Smooth muscle cell (in vitro differentiated cells): ENCODE results near the gene KHK. TPM values are rescaled to one million over a fixed set of nuclear protein-coding genes. Genes with fewer than 3 reads are reported as not detected.

ENCODE experiments used
- DNase-seq: peaks from one replicate; lab custom pipeline; 2025; ENCODE audit not compliant: unreplicated experiment; lab: John Stamatoyannopoulos, UW
- H2AFZ ChIP-seq: fragments of 200-600 bp; sonication (generic); 2 replicates; pipeline ENCODE4 v1.6.0; 2016; ENCODE audit warnings: antibody characterized with exemption, low read depth, mild to moderate bottlenecking
- H3F3A ChIP-seq: fragments of 200-600 bp; sonication (generic); 2 replicates; pipeline ENCODE4 v1.6.0; 2017; ENCODE audit warnings: antibody characterized with exemption, low read depth
- H3K27ac ChIP-seq: fragments of 200-600 bp; sonication (generic); 2 replicates; pipeline ENCODE4 v1.5.1; 2016; ENCODE audit warnings: low read depth, mild to moderate bottlenecking
- H3K27me3 ChIP-seq: fragments of 200-600 bp; sonication (generic); 2 replicates; pipeline ENCODE4 v1.6.1; 2016; ENCODE audit warnings: low read depth, mild to moderate bottlenecking
- H3K36me3 ChIP-seq: fragments of 200-600 bp; sonication (generic); 2 replicates; pipeline ENCODE4 v1.5.1; 2016; ENCODE audit warnings: low read depth
- H3K4me1 ChIP-seq: fragments of 200-600 bp; sonication (generic); 2 replicates; pipeline ENCODE4 v1.5.1; 2016; ENCODE audit warnings: low read depth
- H3K4me2 ChIP-seq: fragments of 200-600 bp; sonication (generic); 2 replicates; pipeline ENCODE4 v1.6.0; 2016; ENCODE audit warnings: mild to moderate bottlenecking
- H3K4me3 ChIP-seq: fragments of 200-600 bp; sonication (generic); 2 replicates; pipeline ENCODE4 v1.5.1; 2016; ENCODE audit warnings: mild to moderate bottlenecking
- H3K79me2 ChIP-seq: fragments of 200-600 bp; sonication (generic); 2 replicates; pipeline ENCODE4 v1.6.0; 2016; ENCODE audit warnings: low read depth, mild to moderate bottlenecking
- H3K9ac ChIP-seq: fragments of 200-600 bp; sonication (generic); 2 replicates; pipeline ENCODE4 v1.6.0; 2016; ENCODE audit warnings: low read depth
- H3K9me3 ChIP-seq: fragments of 200-600 bp; sonication (generic); replicated peaks from 2 replicates; pipeline ENCODE4 v1.5.1; 2016; ENCODE audit warnings: low read depth
- H4K20me1 ChIP-seq: fragments of 200-600 bp; sonication (generic); 2 replicates; pipeline ENCODE4 v1.6.0; 2016; ENCODE audit warnings: low read depth
- CTCF ChIP-seq: fragments of 200-600 bp; sonication (generic); IDR thresholded peaks from 2 replicates; pipeline ENCODE4 v1.5.1; 2017; ENCODE audit warnings: borderline replicate concordance, mild to moderate bottlenecking, antibody characterized with exemption; ENCODE audit not compliant: insufficient read depth, poor library complexity, severe bottlenecking
- WGBS: methylation state at CpG from one replicate; pipeline ENCODE4 v1.1.7; 2016; ENCODE audit warnings: low lambda C conversion rate; 5-methylcytosine and 5-hydroxymethylcytosine counted together
- polyA plus RNA-seq: library from polyadenylated mRNA; unstranded; fragments of >200 nt; fragmentation: Nextera tagmentation; extraction: Ambion mirVana; gene quantifications from 2 replicates; pipeline ENCODE4 v1.2.1, GENCODE V29; 2016
- total RNA-seq: library from RNA; depleted of rRNA; stranded (reverse); fragments of >200 nt; gene quantifications from 2 replicates; pipeline ENCODE4 v1.2.3, GENCODE V29; 2014

The KHK gene
- total and polyA plus RNA-seq, 2 experiments from 2014 or later, result 0.27 to 1.6 TPM

- no peak overlapping the region for H3K9ac ChIP-seq
- 89% methylated on average over 10 of the region's 10 CpGs for WGBS
- peaks cover 42% of the 10 kb centered on the region for H4K20me1 ChIP-seq
- no peak overlapping the region for H3K4me3 ChIP-seq
- H3F3A ChIP-seq, result peaks cover 30% of the 10 kb centered on the region
- H2AFZ ChIP-seq, result no peak overlapping the region
- H3K4me1 ChIP-seq, result no peaks in the 10 kb centered on the region
- no peaks in the 10 kb centered on the region for H3K27me3 ChIP-seq
- H3K27ac ChIP-seq, result peak overlapping the region; percentile 77
- H3K79me2 ChIP-seq, result no peaks in the 10 kb centered on the region
- H3K9me3 ChIP-seq, result no peaks in the 10 kb centered on the region
- no peak overlapping the region for H3K4me2 ChIP-seq
- no peak for TF ChIP-seq CTCF
- DNase-seq, result no peak
- no peaks in the 10 kb centered on the region for H3K36me3 ChIP-seq
Observed at GRCh38 chr2:27042159-27042661, 44.4 kb upstream of the KHK start.

DNA sequence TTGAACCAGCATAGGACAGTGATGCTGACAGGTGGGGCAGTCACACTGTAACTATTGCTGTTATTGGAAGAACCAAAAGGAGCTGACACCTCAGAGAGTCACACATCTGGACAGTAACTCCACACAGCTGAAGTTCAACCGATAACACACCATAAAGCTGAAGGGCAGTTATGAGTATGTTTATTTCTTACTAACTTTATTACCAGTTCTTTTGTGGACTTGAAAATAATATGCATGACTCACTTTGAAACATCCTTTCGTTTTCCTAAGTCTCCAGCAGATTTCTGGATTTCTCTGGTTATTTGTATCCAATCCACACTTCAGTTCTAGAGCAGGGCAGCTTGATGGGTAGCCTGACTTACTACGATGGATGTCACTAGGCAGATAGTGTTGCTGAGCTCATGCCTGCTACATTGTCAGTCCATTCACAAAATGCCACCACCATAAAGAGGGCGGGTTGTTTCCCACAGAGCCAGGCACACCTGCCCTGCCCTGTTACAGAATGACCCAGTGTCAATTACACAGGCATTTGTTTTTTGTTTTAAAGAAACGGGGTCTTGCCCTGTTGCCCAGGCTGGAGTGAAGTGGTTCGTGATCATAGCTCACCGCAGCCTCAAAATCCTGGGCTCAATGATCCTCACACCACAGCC is 43.5 kb upstream of the KHK start:
- no peaks in the 10 kb centered on the region for H3K36me3 ChIP-seq
- WGBS, result 89% methylated on average over 7 of the region's 7 CpGs
- H3F3A ChIP-seq, result peaks cover 30% of the 10 kb centered on the region
- no peak overlapping the region for H3K4me2 ChIP-seq
- no peak for TF ChIP-seq CTCF
- no peak overlapping the region for H2AFZ ChIP-seq
- H3K27me3 ChIP-seq, result no peaks in the 10 kb centered on the region
- no peak overlapping the region for H3K9ac ChIP-seq
- no peak for DNase-seq
- no peaks in the 10 kb centered on the region for H3K9me3 ChIP-seq
- no peaks in the 10 kb centered on the region for H3K4me1 ChIP-seq
- H3K27ac ChIP-seq, result no peak overlapping the region
- peaks cover 33% of the 10 kb centered on the region for H4K20me1 ChIP-seq
- no peak overlapping the region for H3K4me3 ChIP-seq
- no peaks in the 10 kb centered on the region for H3K79me2 ChIP-seq

DNA sequence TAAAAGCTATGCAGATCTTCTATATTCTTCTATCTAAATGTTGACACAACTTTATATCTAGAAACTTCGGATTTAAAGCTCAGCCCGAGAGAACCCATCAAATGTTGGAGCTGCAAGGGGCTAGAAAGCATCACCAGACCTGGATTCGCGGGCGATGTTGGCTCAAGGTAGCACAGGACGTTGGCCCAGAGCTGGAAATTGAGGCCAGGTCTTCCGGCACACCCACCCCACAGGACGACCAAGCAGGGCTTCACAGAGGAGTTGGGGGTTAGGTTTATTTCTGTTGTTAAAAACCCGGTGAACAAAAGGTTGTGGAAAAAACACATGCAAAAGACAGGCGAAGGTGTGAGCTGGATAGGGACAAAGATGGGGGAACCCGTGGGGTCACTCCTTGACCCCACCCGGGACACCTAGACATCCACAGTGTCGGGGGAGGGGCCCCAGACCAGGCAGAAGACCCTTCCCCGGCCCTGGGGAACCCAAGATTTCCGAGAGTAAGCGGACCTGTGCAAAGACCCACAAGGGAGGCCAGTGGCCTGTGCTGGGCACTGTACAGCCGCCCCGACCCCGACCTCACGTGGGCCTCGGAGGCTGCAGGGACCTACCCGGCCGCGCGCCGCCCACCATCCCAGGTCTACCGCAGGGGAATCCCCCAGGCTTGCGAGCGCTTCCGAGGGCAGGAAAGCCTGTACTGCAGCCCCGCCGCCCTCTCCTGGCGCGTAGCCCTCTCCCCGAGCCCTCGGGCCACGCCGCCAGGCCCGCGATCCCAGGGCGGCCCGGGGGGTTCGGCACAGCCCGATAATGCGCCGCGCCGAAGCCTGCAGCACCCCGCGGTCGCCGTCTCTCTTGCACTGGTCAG is 36.9 kb upstream of the KHK start:
- H3K4me2 ChIP-seq, result peak overlapping the region; percentile 90
- no peaks in the 10 kb centered on the region for H3K27me3 ChIP-seq
- peak overlapping the region; percentile 70 for H3K4me3 ChIP-seq
- H3K9ac ChIP-seq, result peak overlapping the region; percentile 46
- H2AFZ ChIP-seq, result no peak overlapping the region
- no peaks in the 10 kb centered on the region for H4K20me1 ChIP-seq
- H3F3A ChIP-seq, result peaks cover 14% of the 10 kb centered on the region
- no peaks in the 10 kb centered on the region for H3K79me2 ChIP-seq
- 14% methylated on average over 50 of the region's 52 CpGs for WGBS
- H3K4me1 ChIP-seq, result peaks cover 5% of the 10 kb centered on the region
- peak overlapping the region; percentile 70 for H3K27ac ChIP-seq
- H3K36me3 ChIP-seq, result no peaks in the 10 kb centered on the region
- no peak for DNase-seq
- H3K9me3 ChIP-seq, result no peaks in the 10 kb centered on the region
- TF ChIP-seq CTCF, result no peak
